ENCODE measurements around the gene NUP58. TPM values are rescaled to one million over a fixed set of nuclear protein-coding genes. Genes with fewer than 3 reads are reported as not detected.

Gene NUP58
- total RNA-seq, 2 donors from 2014 or later = 96.6 to 102 TPM

- H3K27ac Mint-ChIP-seq = no peak within 1 kb of the TSS
- DNase-seq = no peak
These were observed 70.5 kb downstream of the NUP58 start, which contains the start of gene ATP8A2 for GRCh38 chr13:25371875-25372283. Gene ATP8A2 (plus strand): TSS chr13:25371974. CDS start chr13:25372213, 239 bp downstream.

GRCh38 chr13:25372284-25373081, 71.1 kb downstream of the NUP58 start:
- DNase-seq (peak in 1 of 2 donors; percentile 2), ATAC-seq (replicated peaks in 1 of 2) (peak; percentile 42 to 43)
- peaks cover 66% of the 10 kb centered on the region for H3K27me3 Mint-ChIP-seq (ENCODE audit: low read depth)
- no peaks in the 10 kb centered on the region for H3K9me3 Mint-ChIP-seq
- H3K27ac Mint-ChIP-seq = no peak overlapping the region
- H3K36me3 Mint-ChIP-seq (ENCODE audit: insufficient read depth in 2 of 2) = no peaks in the 10 kb centered on the region
- H3K4me1 Mint-ChIP-seq (ENCODE audit: low read depth) = peaks cover 4% of the 10 kb centered on the region
- peak overlapping the region; percentile 56 to 66 for H3K4me3 Mint-ChIP-seq

More at GRCh38 chr13:25371875-25372283, 70.5 kb downstream of the NUP58 start, which contains the start of gene ATP8A2:
- ATAC-seq (replicated peaks in 1 of 2) = peak; percentile 54 to 56
- Mint-ChIP-seq H3K27me3 (ENCODE audit: low read depth) (peaks cover 72% of the 10 kb centered on the region), H3K4me1 (ENCODE audit: low read depth) (peaks cover 4% of the 10 kb centered on the region), H3K4me3 (peak within 1 kb of the TSS; percentile 56 to 74), H3K9me3 (no peaks in the 10 kb centered on the region), H3K36me3 (ENCODE audit: insufficient read depth in 2 of 2) (no peaks in the 10 kb centered on the region)

- ATAC-seq (replicated peaks in 1 of 2) = peak; percentile 42 to 47
- no peak overlapping the region for H3K4me3 Mint-ChIP-seq
- no peaks in the 10 kb centered on the region for H3K9me3 Mint-ChIP-seq
- H3K27ac Mint-ChIP-seq = no peak overlapping the region
- H3K27me3 Mint-ChIP-seq (ENCODE audit: low read depth) = peaks cover 56% of the 10 kb centered on the region
- DNase-seq = peak; percentile 28 to 48
- no peaks in the 10 kb centered on the region for H3K36me3 Mint-ChIP-seq (ENCODE audit: insufficient read depth in 2 of 2)
- H3K4me1 Mint-ChIP-seq (ENCODE audit: low read depth) = peaks cover 4% of the 10 kb centered on the region
These were observed 74.4 kb downstream of the NUP58 start for GRCh38 chr13:25375727-25376358.

- H3K36me3 Mint-ChIP-seq (ENCODE audit: insufficient read depth in 2 of 2) = no peaks in the 10 kb centered on the region
- no peak for DNase-seq
- H3K27me3 Mint-ChIP-seq (ENCODE audit: low read depth) = peaks cover 63% of the 10 kb centered on the region
- ATAC-seq (replicated peaks in 1 of 2) = no peak
- no peak overlapping the region for H3K4me3 Mint-ChIP-seq
- H3K4me1 Mint-ChIP-seq (ENCODE audit: low read depth) = peaks cover 4% of the 10 kb centered on the region
- H3K9me3 Mint-ChIP-seq = no peaks in the 10 kb centered on the region
- H3K27ac Mint-ChIP-seq = no peak overlapping the region
These were observed 76.0 kb downstream of the NUP58 start for GRCh38 chr13:25377244-25377962.

GRCh38 chr13:25378528-25378927, 77.1 kb downstream of the NUP58 start:
- Mint-ChIP-seq H3K27ac (no peak overlapping the region), H3K36me3 (ENCODE audit: insufficient read depth in 2 of 2) (no peaks in the 10 kb centered on the region), H3K9me3 (no peaks in the 10 kb centered on the region), H3K4me1 (ENCODE audit: low read depth) (peaks cover 4% of the 10 kb centered on the region), H3K4me3 (no peak overlapping the region), H3K27me3 (ENCODE audit: low read depth) (peaks cover 64% of the 10 kb centered on the region)
- DNase-seq (no peak), ATAC-seq (replicated peaks in 1 of 2) (no peak)

GRCh38 chr13:25379011-25379410, 77.6 kb downstream of the NUP58 start:
- H3K27ac Mint-ChIP-seq = no peak overlapping the region
- no peak for ATAC-seq (replicated peaks in 1 of 2)
- peaks cover 4% of the 10 kb centered on the region for H3K4me1 Mint-ChIP-seq (ENCODE audit: low read depth)
- no peaks in the 10 kb centered on the region for H3K36me3 Mint-ChIP-seq (ENCODE audit: insufficient read depth in 2 of 2)
- peaks cover 64% of the 10 kb centered on the region for H3K27me3 Mint-ChIP-seq (ENCODE audit: low read depth)
- H3K9me3 Mint-ChIP-seq = no peaks in the 10 kb centered on the region
- DNase-seq = no peak
- no peak overlapping the region for H3K4me3 Mint-ChIP-seq

GRCh38 chr13:25380082-25380481, 78.7 kb downstream of the NUP58 start:
- no peak overlapping the region for H3K27ac Mint-ChIP-seq
- peaks cover 2% of the 10 kb centered on the region for H3K4me1 Mint-ChIP-seq (ENCODE audit: low read depth)
- no peak overlapping the region for H3K4me3 Mint-ChIP-seq
- H3K36me3 Mint-ChIP-seq (ENCODE audit: insufficient read depth in 2 of 2) = no peaks in the 10 kb centered on the region
- H3K27me3 Mint-ChIP-seq (ENCODE audit: low read depth) = peaks cover 64% of the 10 kb centered on the region
- DNase-seq (no peak), ATAC-seq (replicated peaks in 1 of 2) (no peak)
- no peaks in the 10 kb centered on the region for H3K9me3 Mint-ChIP-seq

GRCh38 chr13:25380741-25381324, 79.4 kb downstream of the NUP58 start:
- H3K27me3 Mint-ChIP-seq (ENCODE audit: low read depth) = peaks cover 58% of the 10 kb centered on the region
- H3K4me1 Mint-ChIP-seq (ENCODE audit: low read depth) = no peaks in the 10 kb centered on the region
- H3K27ac Mint-ChIP-seq = no peak overlapping the region
- no peaks in the 10 kb centered on the region for H3K36me3 Mint-ChIP-seq (ENCODE audit: insufficient read depth in 2 of 2)
- no peak overlapping the region for H3K4me3 Mint-ChIP-seq
- DNase-seq = no peak
- no peak for ATAC-seq (replicated peaks in 1 of 2)
- no peaks in the 10 kb centered on the region for H3K9me3 Mint-ChIP-seq

GRCh38 chr13:25384758-25385410, 83.5 kb downstream of the NUP58 start:
- Mint-ChIP-seq H3K27ac (no peak overlapping the region), H3K9me3 (no peaks in the 10 kb centered on the region), H3K4me3 (no peak overlapping the region), H3K27me3 (ENCODE audit: low read depth) (peaks cover 61% of the 10 kb centered on the region), H3K36me3 (ENCODE audit: insufficient read depth in 2 of 2) (no peaks in the 10 kb centered on the region), H3K4me1 (ENCODE audit: low read depth) (no peaks in the 10 kb centered on the region)
- DNase-seq (no peak), ATAC-seq (replicated peaks in 1 of 2) (no peak)

GRCh38 chr13:25391932-25392331, 90.5 kb downstream of the NUP58 start:
- Mint-ChIP-seq H3K36me3 (ENCODE audit: insufficient read depth in 2 of 2) (no peaks in the 10 kb centered on the region), H3K4me3 (no peak overlapping the region), H3K9me3 (no peaks in the 10 kb centered on the region), H3K27ac (no peak overlapping the region), H3K4me1 (ENCODE audit: low read depth) (no peaks in the 10 kb centered on the region), H3K27me3 (ENCODE audit: low read depth) (peaks cover 21% of the 10 kb centered on the region)
- ATAC-seq (replicated peaks in 1 of 2) = no peak
- no peak for DNase-seq
